IMR-90 (cell line): ENCODE results near the gene ANKLE1. TPM values are rescaled to one million over a fixed set of nuclear protein-coding genes. Genes with fewer than 3 reads are reported as not detected.

Source experiments
- ATAC-seq: fragments of 200-7000 bp; cut with Tn5 transposase; 2 replicates; pipeline ENCODE4 v1.9.1; 2020; ENCODE audit warnings: low read depth, mild to moderate bottlenecking, moderate library complexity
- BruUV-seq: library from RNA; stranded (reverse); fragments of 400-500 nt; replicated peaks from 2 replicates; lab custom pipeline; 2021; lab: Mats Ljungman, UMichigan
- CTCF ChIA-PET: fragments of 300-600 bp; formaldehyde crosslinking; extraction: SDS; loops from one replicate; lab custom pipeline; 2021; ENCODE audit warnings: antibody characterized with exemption; lab: Yijun Ruan, JAX
- POLR2A ChIA-PET: fragments of 300-600 bp; sonication (Branson Sonifier 250); formaldehyde crosslinking; loops from one replicate; lab custom pipeline; 2022; ENCODE audit warnings: antibody characterized with exemption; ENCODE audit not compliant: unreplicated experiment; lab: Charles Lee
- DNase-seq: peaks from one replicate; pipeline ENCODE4 v3.0.0; 2013
- H2AFZ ChIP-seq: replicated peaks from 2 replicates; pipeline ENCODE3; 2013; ENCODE audit warnings: low read length, mild to moderate bottlenecking; ENCODE audit not compliant: poor library complexity
- H2AK5ac ChIP-seq: 2 replicates; pipeline ENCODE4 v1.6.1; 2013; ENCODE audit warnings: low read depth, low read length, inconsistent platforms
- H2AK9ac ChIP-seq: replicated peaks from 2 replicates; pipeline ENCODE3; 2013; ENCODE audit warnings: mild to moderate bottlenecking, low read depth, low read length, moderate library complexity; ENCODE audit not compliant: poor library complexity
- H2BK120ac ChIP-seq: 2 replicates; pipeline ENCODE4 v1.6.1; 2013; ENCODE audit warnings: low read depth, low read length, inconsistent platforms
- H2BK15ac ChIP-seq: 3 replicates; pipeline ENCODE4 v1.6.1; 2013; ENCODE audit warnings: low read depth, low read length, inconsistent platforms
- H2BK20ac ChIP-seq: 2 replicates; pipeline ENCODE4 v1.6.1; 2013; ENCODE audit warnings: low read depth, mild to moderate bottlenecking, inconsistent platforms, low read length, moderate library complexity
- H2BK5ac ChIP-seq: 2 replicates; pipeline ENCODE4 v1.6.1; 2013; ENCODE audit warnings: mild to moderate bottlenecking, low read depth, low read length, inconsistent platforms; ENCODE audit not compliant: poor library complexity, severe bottlenecking
- H3K14ac ChIP-seq: replicated peaks from 2 replicates; pipeline ENCODE4 v1.6.1; 2013; ENCODE audit warnings: low read depth, low read length, inconsistent platforms
- H3K18ac ChIP-seq: 2 replicates; pipeline ENCODE4 v1.6.1; 2013; ENCODE audit warnings: low read depth, low read length, control low read depth
- H3K23ac ChIP-seq: 2 replicates; pipeline ENCODE4 v1.6.1; 2013; ENCODE audit warnings: low read depth, low read length, inconsistent platforms
- H3K27ac ChIP-seq: 2 replicates; pipeline ENCODE4 v1.5.1; 2013; ENCODE audit warnings: mild to moderate bottlenecking, control low read depth, low read length; ENCODE audit not compliant: insufficient read depth
- H3K27me3 ChIP-seq: 2 replicates; pipeline ENCODE4 v1.6.1; 2013; ENCODE audit warnings: low read length; ENCODE audit not compliant: control insufficient read depth, insufficient read depth
- H3K36me3 ChIP-seq: 2 replicates; pipeline ENCODE4 v1.6.1; 2013; ENCODE audit warnings: low read length, mixed read lengths; ENCODE audit not compliant: control insufficient read depth, insufficient read depth
- H3K4ac ChIP-seq: 2 replicates; pipeline ENCODE4 v1.6.1; 2013; ENCODE audit warnings: low read depth, low read length, inconsistent platforms
- H3K4me1 ChIP-seq: 2 replicates; pipeline ENCODE4 v1.6.1; 2013; ENCODE audit warnings: low read length, mixed read lengths; ENCODE audit not compliant: control insufficient read depth, insufficient read depth
- H3K4me2 ChIP-seq: 2 replicates; pipeline ENCODE4 v1.6.1; 2013; ENCODE audit warnings: low read depth, mild to moderate bottlenecking, control low read depth, low read length, moderate library complexity
- H3K4me3 ChIP-seq: 2 replicates; pipeline ENCODE4 v1.5.1; 2013; ENCODE audit warnings: low read depth, mild to moderate bottlenecking, control low read depth, low read length, moderate library complexity; ENCODE audit not compliant: insufficient read depth
- H3K56ac ChIP-seq: 2 replicates; pipeline ENCODE4 v1.6.1; 2013; ENCODE audit warnings: low read length, inconsistent platforms; ENCODE audit not compliant: insufficient read depth; ENCODE audit errors: extremely low read depth
- H3K79me1 ChIP-seq, 2 experiments: 2 replicates each; pipeline ENCODE4 v1.6.1; 2013; ENCODE audit warnings: low read length in 2 of 2, inconsistent platforms in 1 of 2, low read depth in 1 of 2
- H3K9ac ChIP-seq: 2 replicates; pipeline ENCODE4 v1.6.1; 2013; ENCODE audit warnings: low read depth, low read length, control low read depth
- H3K9me1 ChIP-seq: 2 replicates; pipeline ENCODE4 v1.6.1; 2013; ENCODE audit warnings: low read length, inconsistent platforms; ENCODE audit not compliant: insufficient read depth
- H3K9me3 ChIP-seq: 2 replicates; pipeline ENCODE4 v1.6.1; 2013; ENCODE audit warnings: low read length; ENCODE audit not compliant: control insufficient read depth, insufficient read depth
- H4K20me1 ChIP-seq: 2 replicates; pipeline ENCODE4 v1.6.1; 2013; ENCODE audit warnings: low read length, inconsistent platforms; ENCODE audit not compliant: insufficient read depth
- H4K5ac ChIP-seq: 2 replicates; pipeline ENCODE4 v1.6.1; 2013; ENCODE audit warnings: mild to moderate bottlenecking, low read depth, low read length, control low read depth
- H4K8ac ChIP-seq, 2 experiments: 2 replicates each; pipeline ENCODE4 v1.6.1; 2013; ENCODE audit warnings: low read depth in 2 of 2, low read length in 2 of 2, control low read depth in 1 of 2, inconsistent platforms in 1 of 2
- H4K91ac ChIP-seq: 2 replicates; pipeline ENCODE4 v1.6.1; 2013; ENCODE audit warnings: low read depth, low read length, inconsistent platforms; ENCODE audit not compliant: insufficient read depth
- BHLHE40 ChIP-seq: fragments of 150-350 bp; IDR thresholded peaks from 2 replicates; pipeline ENCODE4 v1.6.1; 2016; ENCODE audit warnings: mild to moderate bottlenecking, low read depth, low read length
- CEBPB ChIP-seq: IDR thresholded peaks from 2 replicates; pipeline ENCODE4 v1.6.1; 2012; ENCODE audit warnings: low read depth, low read length, improper control_type of control experiment
- CHD1 ChIP-seq: IDR thresholded peaks from 2 replicates; pipeline ENCODE4 v1.6.1; 2012; ENCODE audit warnings: low read depth, low read length, improper control_type of control experiment
- FOS ChIP-seq: fragments of 150-350 bp; IDR thresholded peaks from 2 replicates; pipeline ENCODE4 v1.6.1; 2016; ENCODE audit warnings: low read depth, low read length
- MAFK ChIP-seq: IDR thresholded peaks from 2 replicates; pipeline ENCODE4 v1.6.1; 2012; ENCODE audit warnings: low read depth, low read length, improper control_type of control experiment
- MAZ ChIP-seq: IDR thresholded peaks from 2 replicates; pipeline ENCODE4 v1.6.1; 2012; ENCODE audit warnings: low read depth, mild to moderate bottlenecking, low read length, improper control_type of control experiment, moderate library complexity, borderline replicate concordance
- MXI1 ChIP-seq: IDR thresholded peaks from 2 replicates; pipeline ENCODE4 v1.6.1; 2012; ENCODE audit warnings: low read depth, mild to moderate bottlenecking, low read length, moderate library complexity, borderline replicate concordance
- POLR2A ChIP-seq: IDR thresholded peaks from 2 replicates; pipeline ENCODE4 v1.6.1; 2012; ENCODE audit warnings: mild to moderate bottlenecking, low read depth, low read length
- RCOR1 ChIP-seq: IDR thresholded peaks from 2 replicates; pipeline ENCODE4 v1.6.1; 2012; ENCODE audit warnings: mild to moderate bottlenecking, low read length, improper control_type of control experiment; ENCODE audit not compliant: insufficient replicate concordance
- RFX5 ChIP-seq: IDR thresholded peaks from 2 replicates; pipeline ENCODE4 v1.8.0; 2012; ENCODE audit warnings: low read depth, mild to moderate bottlenecking, low read length, moderate library complexity
- SMC3 ChIP-seq: fragments of 150-350 bp; IDR thresholded peaks from 2 replicates; pipeline ENCODE4 v1.6.1; 2016; ENCODE audit warnings: low read depth, mild to moderate bottlenecking, antibody characterized with exemption, low read length, moderate library complexity
- USF2 ChIP-seq: fragments of 150-350 bp; IDR thresholded peaks from 2 replicates; pipeline ENCODE4 v1.6.1; 2017; ENCODE audit warnings: mild to moderate bottlenecking, antibody characterized with exemption, low read length, low read depth
- WGBS, 2 experiments: methylation state at CpG; one replicate each; pipeline versions ENCODE4 v1.1.5 to v1.1.7; 2013; ENCODE audit warnings: missing lambda C conversion rate in 2 of 2; ENCODE audit not compliant: insufficient read length in 1 of 2; ENCODE audit errors: extremely low coverage in 2 of 2; 5-methylcytosine and 5-hydroxymethylcytosine counted together
- dilution Hi-C: fragments of 300-500 bp; cut with HindIII; formaldehyde crosslinking; loops from one replicate; pipeline ENCODE4 v1.14.3; 2018; ENCODE audit warnings: low sequenced_read_pairs; ENCODE audit not compliant: unreplicated experiment
- in situ Hi-C: fragments of 300-500 bp; cut with MboI; formaldehyde crosslinking; loops from 3 replicates; pipeline ENCODE4 v1.14.3; 2019; ENCODE audit warnings: low sequenced_read_pairs, inconsistent platforms, mixed read lengths
- intact Hi-C: fragments of 100-400 bp; cut with micrococcal nuclease; formaldehyde crosslinking; loops from 2 replicates; pipeline ENCODE4 v1.10.0; 2022
- polyA plus RNA-seq, 3 experiments: library from polyadenylated mRNA; depleted of rRNA; stranded (reverse); fragments of >200 nt; gene quantifications; 2 replicates each; pipeline ENCODE4 v1.2.3, GENCODE V29; 2012; ENCODE audit warnings: low replicate concordance in 1 of 3
- total RNA-seq: library from RNA; depleted of rRNA; stranded (reverse); fragments of >200 nt; gene quantifications from 2 replicates; pipeline ENCODE4 v1.2.3, GENCODE V29; 2012
- TF ChIP-seq, protein P1 (sequence below): conservative IDR thresholded peaks from 2 replicates; pipeline ENCODE4 v1.5.1; 2012; ENCODE audit warnings: mild to moderate bottlenecking, low read depth, low read length, improper control_type of control experiment
- TF ChIP-seq, protein P2 (sequence below): fragments of 150-350 bp; IDR thresholded peaks from 2 replicates; pipeline ENCODE4 v1.6.1; 2016; ENCODE audit warnings: low read depth, mild to moderate bottlenecking, low read length, moderate library complexity, borderline replicate concordance

The ANKLE1 gene
- total and polyA plus RNA-seq, 2 of the 4 experiments (the other 2 are of a cell fraction), result under 0.01 to 0.87 TPM

DNA sequence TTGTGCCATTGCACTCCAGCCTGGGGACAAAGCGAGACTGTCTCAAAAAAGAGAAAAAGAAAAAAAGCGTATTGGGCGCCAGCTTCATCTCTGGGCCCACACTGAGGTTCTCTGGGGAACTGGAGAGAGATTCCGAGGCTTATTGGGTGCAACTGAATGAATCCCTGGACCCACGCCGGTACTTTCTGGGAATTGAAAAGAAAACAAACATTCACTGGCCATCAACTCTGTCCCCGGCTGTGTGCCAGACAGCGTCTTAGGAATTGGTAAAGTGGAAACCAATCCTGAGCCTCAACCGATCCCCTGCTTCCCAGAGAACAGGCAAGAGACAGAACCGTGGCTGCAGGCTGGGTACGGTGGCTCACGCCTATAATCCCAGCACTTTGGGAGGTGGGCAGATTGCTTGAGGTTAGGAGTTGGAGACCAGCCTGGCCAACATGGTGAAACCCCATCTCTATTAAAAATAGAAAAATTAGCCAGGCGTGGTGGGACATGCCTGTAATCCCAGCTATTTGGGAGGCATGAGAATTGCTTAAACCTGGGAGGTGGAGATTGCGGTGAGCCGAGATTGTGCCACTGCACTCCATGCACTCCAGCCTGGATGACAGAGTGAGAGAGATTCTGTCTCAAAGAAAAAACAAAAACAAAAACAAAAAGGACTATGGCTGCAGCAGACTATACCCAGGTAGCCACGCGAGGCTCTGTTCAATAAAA lies 44.3 kb downstream of the ANKLE1 start:
- Histone ChIP-seq H4K5ac (no peak overlapping the region), H3K56ac (no peak overlapping the region), H3K14ac (no peak overlapping the region), H3K4me3 (no peak overlapping the region), H2AK5ac (no peak overlapping the region), H3K27ac (no peak overlapping the region), H2AFZ (no peak overlapping the region), H3K27me3 (no peaks in the 10 kb centered on the region), H3K9me3 (no peaks in the 10 kb centered on the region), H3K4me2 (no peak overlapping the region), H2BK5ac (no peak overlapping the region), H3K9ac (no peak overlapping the region), H2BK20ac (no peak overlapping the region), H2BK120ac (no peak overlapping the region), H2BK15ac (no peak overlapping the region), H4K20me1 (peaks cover 8% of the 10 kb centered on the region; the same call in 1 of the 2 replicates), H3K18ac (no peak overlapping the region), H3K9me1 (no peaks in the 10 kb centered on the region), H4K8ac (no peak overlapping the region), H3K36me3 (peaks cover 24% of the 10 kb centered on the region), H3K79me1 (peaks cover 0 to 5% of the 10 kb centered on the region in 2 experiments; a peak in 1 of 4 replicates), H3K4ac (no peak overlapping the region), H3K4me1 (no peaks in the 10 kb centered on the region), H4K91ac (no peak overlapping the region), H3K23ac (no peak overlapping the region), H2AK9ac (no peak overlapping the region)
- BruUV-seq, result no TSS peak
- TF ChIP-seq RFX5 (no peak), FOS (no peak), SMC3 (no peak), CEBPB (no peak), BHLHE40 (no peak), MAFK (no peak), POLR2A (no peak), CHD1 (no peak), MAZ (no peak), USF2 (no peak), RCOR1 (no peak), MXI1 (no peak)
- TF ChIP-seq, protein P1, sequence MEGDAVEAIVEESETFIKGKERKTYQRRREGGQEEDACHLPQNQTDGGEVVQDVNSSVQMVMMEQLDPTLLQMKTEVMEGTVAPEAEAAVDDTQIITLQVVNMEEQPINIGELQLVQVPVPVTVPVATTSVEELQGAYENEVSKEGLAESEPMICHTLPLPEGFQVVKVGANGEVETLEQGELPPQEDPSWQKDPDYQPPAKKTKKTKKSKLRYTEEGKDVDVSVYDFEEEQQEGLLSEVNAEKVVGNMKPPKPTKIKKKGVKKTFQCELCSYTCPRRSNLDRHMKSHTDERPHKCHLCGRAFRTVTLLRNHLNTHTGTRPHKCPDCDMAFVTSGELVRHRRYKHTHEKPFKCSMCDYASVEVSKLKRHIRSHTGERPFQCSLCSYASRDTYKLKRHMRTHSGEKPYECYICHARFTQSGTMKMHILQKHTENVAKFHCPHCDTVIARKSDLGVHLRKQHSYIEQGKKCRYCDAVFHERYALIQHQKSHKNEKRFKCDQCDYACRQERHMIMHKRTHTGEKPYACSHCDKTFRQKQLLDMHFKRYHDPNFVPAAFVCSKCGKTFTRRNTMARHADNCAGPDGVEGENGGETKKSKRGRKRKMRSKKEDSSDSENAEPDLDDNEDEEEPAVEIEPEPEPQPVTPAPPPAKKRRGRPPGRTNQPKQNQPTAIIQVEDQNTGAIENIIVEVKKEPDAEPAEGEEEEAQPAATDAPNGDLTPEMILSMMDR, result no peak
- TF ChIP-seq, protein P2, sequence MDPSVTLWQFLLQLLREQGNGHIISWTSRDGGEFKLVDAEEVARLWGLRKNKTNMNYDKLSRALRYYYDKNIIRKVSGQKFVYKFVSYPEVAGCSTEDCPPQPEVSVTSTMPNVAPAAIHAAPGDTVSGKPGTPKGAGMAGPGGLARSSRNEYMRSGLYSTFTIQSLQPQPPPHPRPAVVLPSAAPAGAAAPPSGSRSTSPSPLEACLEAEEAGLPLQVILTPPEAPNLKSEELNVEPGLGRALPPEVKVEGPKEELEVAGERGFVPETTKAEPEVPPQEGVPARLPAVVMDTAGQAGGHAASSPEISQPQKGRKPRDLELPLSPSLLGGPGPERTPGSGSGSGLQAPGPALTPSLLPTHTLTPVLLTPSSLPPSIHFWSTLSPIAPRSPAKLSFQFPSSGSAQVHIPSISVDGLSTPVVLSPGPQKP, result no peak
- POLR2A ChIA-PET, result no interaction called here
- intact Hi-C loops (no loop called here), in situ Hi-C loops (no loop called here), dilution Hi-C loops (no loop called here)
- DNase-seq (no peak), ATAC-seq (no peak)
- WGBS, 2 experiments, result 73% methylated on average over 6 of the region's 17 CpGs; no CpG with 5 or more reads in 1 of the 2 experiments
- CTCF ChIA-PET, result no interaction called here
